ENCODE measurements around the gene MATN1. TPM values are rescaled to one million over a fixed set of nuclear protein-coding genes. Genes with fewer than 3 reads are reported as not detected.

The MATN1 gene
- total and polyA plus RNA-seq, 2 of the 4 experiments (the other 2 are of a cell fraction): 0.27 TPM; not detected in 1

- Histone ChIP-seq H2BK120ac (ENCODE audit: low read depth, low read length) (no peak overlapping the region), H3K14ac (replicated peaks; ENCODE audit: low read depth, low read length) (no peak overlapping the region), H2BK20ac (ENCODE audit: low read depth, low read length) (no peak overlapping the region), H2AFZ (replicated peaks; ENCODE audit: low read length, poor library complexity) (no peak overlapping the region), H3K27ac (ENCODE audit: insufficient read depth, low read length) (no peak overlapping the region), H3K9me1 (ENCODE audit: insufficient read depth, low read length) (0 out of 2 replicates have a peak, but pooled peaks cover 2% of the 10 kb centered on the region), H3K4me2 (ENCODE audit: low read depth, low read length) (no peak overlapping the region), H2BK15ac (ENCODE audit: low read depth, low read length) (no peak overlapping the region), H3K18ac (ENCODE audit: low read depth, low read length) (no peak overlapping the region), H3K4ac (ENCODE audit: low read depth, low read length) (no peak overlapping the region), H3K9ac (ENCODE audit: low read depth, low read length) (no peak overlapping the region), H3K4me1 (ENCODE audit: control insufficient read depth, insufficient read depth, low read length) (peaks cover 4% of the 10 kb centered on the region; the same call in 1 of the 2 replicates), H4K91ac (ENCODE audit: insufficient read depth, low read depth, low read length) (no peak overlapping the region), H2AK5ac (ENCODE audit: low read depth, low read length) (no peak overlapping the region), H3K56ac (ENCODE audit: extremely low read depth, insufficient read depth, low read length) (no peak overlapping the region), H3K79me1 (ENCODE audit: low read depth in 1 of 2, low read length in 2 of 2) (peaks cover 0 to 6% of the 10 kb centered on the region in 2 experiments; a peak in 1 of 4 replicates), H4K20me1 (ENCODE audit: insufficient read depth, low read length) (peaks cover 6% of the 10 kb centered on the region), H3K4me3 (ENCODE audit: insufficient read depth, low read depth, low read length) (no peak overlapping the region), H3K9me3 (ENCODE audit: control insufficient read depth, insufficient read depth, low read length) (no peaks in the 10 kb centered on the region), H2BK5ac (ENCODE audit: low read depth, low read length, poor library complexity, severe bottlenecking) (no peak overlapping the region), H4K5ac (ENCODE audit: low read depth, low read length) (no peak overlapping the region), H3K23ac (ENCODE audit: low read depth, low read length) (no peak overlapping the region), H3K27me3 (ENCODE audit: control insufficient read depth, insufficient read depth, low read length) (no peaks in the 10 kb centered on the region), H3K36me3 (ENCODE audit: control insufficient read depth, insufficient read depth, low read length) (no peaks in the 10 kb centered on the region), H4K8ac (ENCODE audit: low read depth in 2 of 2, low read length in 2 of 2) (no peak overlapping the region), H2AK9ac (replicated peaks; ENCODE audit: low read depth, low read length, poor library complexity) (no peak overlapping the region)
- DNase-seq (no peak), ATAC-seq (ENCODE audit: low read depth) (no peak)
- intact Hi-C loops (cut with micrococcal nuclease): no loop called here
- POLR2A ChIA-PET (ENCODE audit: unreplicated experiment): interaction anchor here (1.5 kb wide), 1 partner anchor 59 kb away, joined by 4 read pairs; no protein-coding TSS in a partner anchor
- in situ Hi-C loops (cut with MboI; ENCODE audit: low sequenced_read_pairs): loop anchor here (5.0 kb wide), 1 partner anchor 42 kb away; no protein-coding TSS in a partner anchor
- no TSS peak for BruUV-seq (replicated peaks)
- dilution Hi-C loops (cut with HindIII; ENCODE audit: low sequenced_read_pairs, unreplicated experiment): no loop called here
- WGBS, 2 experiments (ENCODE audit: extremely low coverage in 2 of 2, insufficient read length in 1 of 2): no CpG with 5 or more reads among the region's 16 CpGs
- CTCF ChIA-PET: interaction anchor here (1.0 to 2.8 kb wide), 3 partner anchors 7 to 62 kb away, joined by 3 to 44 read pairs (median 18); no protein-coding TSS in a partner anchor
- TF ChIP-seq NFE2L2 (IDR thresholded peaks at IDR 0.05; ENCODE audit: low read depth, low read length) (no peak), MXI1 (IDR thresholded peaks at IDR 0.05; ENCODE audit: borderline replicate concordance, low read depth, low read length) (no peak), CTCF (conservative IDR thresholded peaks at IDR 0.05; ENCODE audit: low read depth, low read length) (no peak), CHD1 (IDR thresholded peaks at IDR 0.05; ENCODE audit: low read depth, low read length) (no peak), FOS (IDR thresholded peaks at IDR 0.05; ENCODE audit: low read depth, low read length) (no peak), BHLHE40 (IDR thresholded peaks at IDR 0.05; ENCODE audit: low read depth, low read length) (no peak), RFX5 (IDR thresholded peaks at IDR 0.05; ENCODE audit: low read depth, low read length) (no peak), RAD21 (IDR thresholded peaks at IDR 0.05; ENCODE audit: low read length) (no peak), MAZ (IDR thresholded peaks at IDR 0.05; ENCODE audit: borderline replicate concordance, low read depth, low read length) (no peak), ELK1 (IDR thresholded peaks at IDR 0.05; ENCODE audit: borderline replicate concordance, low read depth, low read length) (no peak), SMC3 (IDR thresholded peaks at IDR 0.05; ENCODE audit: low read depth, low read length) (no peak), POLR2A (IDR thresholded peaks at IDR 0.05; ENCODE audit: low read depth, low read length) (no peak), CEBPB (IDR thresholded peaks at IDR 0.05; ENCODE audit: low read depth, low read length) (no peak), USF2 (IDR thresholded peaks at IDR 0.05; ENCODE audit: low read depth, low read length) (no peak)
These were observed 2.8 kb downstream of the MATN1 start for GRCh38 chr1:30720271-30721223.

All from IMR-90 (cell line).